Activated T-cell treated with anti-CD3 and anti-CD28 coated beads, Interleukin-2, amount 50 U/mL, for 24 hours (primary cell): ENCODE results near the gene SSTR3.

Experiments
- DNase-seq: peaks from one replicate; pipeline ENCODE4 v3.0.0-alpha.2; 2020
- H3K27ac Mint-ChIP-seq: 2 replicates; pipeline ENCODE4 v1.8.0; 2020; ENCODE audit warnings: mild to moderate bottlenecking, mixed read lengths
- H3K27me3 Mint-ChIP-seq: 2 replicates; pipeline ENCODE4 v1.8.0; 2020; ENCODE audit warnings: mixed read lengths
- H3K36me3 Mint-ChIP-seq: 2 replicates; pipeline ENCODE4 v1.8.0; 2020; ENCODE audit warnings: low read depth, mixed read lengths
- H3K4me1 Mint-ChIP-seq: 2 replicates; pipeline ENCODE4 v1.8.0; 2020; ENCODE audit warnings: low read depth, mixed read lengths
- H3K4me3 Mint-ChIP-seq: 2 replicates; pipeline ENCODE4 v1.8.0; 2020; ENCODE audit warnings: mild to moderate bottlenecking, moderate library complexity, mixed read lengths
- H3K9me3 Mint-ChIP-seq: 2 replicates; pipeline ENCODE4 v1.8.0; 2020; ENCODE audit warnings: mixed read lengths

Gene SSTR3

GRCh38 chr22:37192204-37192603, 20.1 kb downstream of the SSTR3 start:
- H3K36me3 Mint-ChIP-seq: peaks cover 12% of the 10 kb centered on the region
- no peak overlapping the region for H3K4me3 Mint-ChIP-seq
- DNase-seq: no peak
- no peaks in the 10 kb centered on the region for H3K27me3 Mint-ChIP-seq
- H3K4me1 Mint-ChIP-seq: peaks cover 70% of the 10 kb centered on the region
- H3K27ac Mint-ChIP-seq: no peak overlapping the region
- no peaks in the 10 kb centered on the region for H3K9me3 Mint-ChIP-seq

GRCh38 chr22:37190262-37190780, 22.0 kb downstream of the SSTR3 start:
- Mint-ChIP-seq H3K27ac (no peak overlapping the region), H3K4me3 (no peak overlapping the region), H3K27me3 (no peaks in the 10 kb centered on the region), H3K9me3 (no peaks in the 10 kb centered on the region), H3K36me3 (peaks cover 12% of the 10 kb centered on the region), H3K4me1 (peaks cover 68% of the 10 kb centered on the region)
- DNase-seq: no peak

- Mint-ChIP-seq H3K27me3 (no peaks in the 10 kb centered on the region), H3K27ac (peak overlapping the region; percentile 56), H3K4me3 (no peak overlapping the region), H3K9me3 (no peaks in the 10 kb centered on the region), H3K4me1 (peaks cover 61% of the 10 kb centered on the region), H3K36me3 (peaks cover 12% of the 10 kb centered on the region)
- DNase-seq: no peak
Observed at GRCh38 chr22:37188901-37189466, 23.3 kb downstream of the SSTR3 start.

- DNase-seq: no peak
- peaks cover 11% of the 10 kb centered on the region for H3K36me3 Mint-ChIP-seq
- no peak within 1 kb of the TSS for H3K4me3 Mint-ChIP-seq
- peaks cover 60% of the 10 kb centered on the region for H3K4me1 Mint-ChIP-seq
- H3K27me3 Mint-ChIP-seq: no peaks in the 10 kb centered on the region
- H3K27ac Mint-ChIP-seq: peak within 1 kb of the TSS; percentile 56
- H3K9me3 Mint-ChIP-seq: no peaks in the 10 kb centered on the region
Observed at GRCh38 chr22:37187891-37188761, 24.2 kb downstream of the SSTR3 start, which contains the start of gene C1QTNF6. C1QTNF6 (minus strand) TSS chr22:37188247; CDS start chr22:37188213, 34 bp downstream.

- Mint-ChIP-seq H3K4me1 (peaks cover 59% of the 10 kb centered on the region), H3K36me3 (peaks cover 10% of the 10 kb centered on the region), H3K27ac (no peak overlapping the region), H3K9me3 (no peaks in the 10 kb centered on the region), H3K4me3 (no peak overlapping the region), H3K27me3 (no peaks in the 10 kb centered on the region)
- no peak for DNase-seq
Observed at GRCh38 chr22:37187552-37187890, 24.8 kb downstream of the SSTR3 start.

GRCh38 chr22:37186997-37187522, 25.2 kb downstream of the SSTR3 start:
- H3K27ac Mint-ChIP-seq: peak overlapping the region; percentile 87
- peaks cover 58% of the 10 kb centered on the region for H3K4me1 Mint-ChIP-seq
- H3K9me3 Mint-ChIP-seq: no peaks in the 10 kb centered on the region
- no peak for DNase-seq
- peak overlapping the region; percentile 54 for H3K4me3 Mint-ChIP-seq
- no peaks in the 10 kb centered on the region for H3K27me3 Mint-ChIP-seq
- peaks cover 8% of the 10 kb centered on the region for H3K36me3 Mint-ChIP-seq

DNA sequence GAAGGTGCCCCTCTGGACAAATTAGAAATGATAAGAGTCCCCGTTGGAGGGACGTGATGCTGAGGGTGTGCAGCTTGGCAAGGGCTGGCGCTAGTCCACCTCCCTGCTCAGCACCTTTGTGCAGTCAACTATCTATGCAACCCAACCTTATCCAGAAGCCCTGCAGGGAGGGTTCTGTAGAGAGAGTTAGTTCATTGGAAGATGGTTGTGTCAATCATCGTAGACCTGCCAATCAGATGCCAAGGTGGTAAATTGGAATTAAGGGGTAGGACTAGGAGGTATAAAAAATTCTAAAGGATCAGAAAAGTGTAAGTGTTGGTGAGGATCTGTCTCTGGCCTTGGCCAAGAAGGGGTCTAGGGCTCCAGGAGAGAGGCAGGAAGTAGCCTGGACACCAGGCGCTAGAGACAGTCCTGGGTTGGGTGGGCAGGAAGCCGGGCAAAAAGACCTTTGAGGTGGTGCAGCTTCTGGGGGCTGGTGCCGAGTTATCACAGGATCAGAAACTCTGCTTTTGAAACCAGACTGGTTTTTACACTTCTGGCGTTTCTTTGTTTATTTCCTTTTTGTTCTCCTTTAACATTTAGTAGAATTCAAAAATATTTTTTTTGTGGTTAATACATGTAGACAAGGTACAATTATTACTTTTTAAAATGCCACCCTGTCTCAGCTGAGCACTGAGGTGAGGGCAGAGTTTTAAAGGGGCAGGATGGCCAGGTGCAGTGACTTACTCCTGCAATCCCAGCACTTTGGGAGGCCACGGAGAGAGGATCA, 25.9 kb downstream of the SSTR3 start:
- Mint-ChIP-seq H3K27me3 (no peaks in the 10 kb centered on the region), H3K9me3 (no peaks in the 10 kb centered on the region), H3K4me1 (peaks cover 59% of the 10 kb centered on the region), H3K36me3 (peaks cover 8% of the 10 kb centered on the region), H3K4me3 (peak overlapping the region; percentile 54), H3K27ac (peak overlapping the region; percentile 87)
- peak; percentile 67 for DNase-seq

DNA sequence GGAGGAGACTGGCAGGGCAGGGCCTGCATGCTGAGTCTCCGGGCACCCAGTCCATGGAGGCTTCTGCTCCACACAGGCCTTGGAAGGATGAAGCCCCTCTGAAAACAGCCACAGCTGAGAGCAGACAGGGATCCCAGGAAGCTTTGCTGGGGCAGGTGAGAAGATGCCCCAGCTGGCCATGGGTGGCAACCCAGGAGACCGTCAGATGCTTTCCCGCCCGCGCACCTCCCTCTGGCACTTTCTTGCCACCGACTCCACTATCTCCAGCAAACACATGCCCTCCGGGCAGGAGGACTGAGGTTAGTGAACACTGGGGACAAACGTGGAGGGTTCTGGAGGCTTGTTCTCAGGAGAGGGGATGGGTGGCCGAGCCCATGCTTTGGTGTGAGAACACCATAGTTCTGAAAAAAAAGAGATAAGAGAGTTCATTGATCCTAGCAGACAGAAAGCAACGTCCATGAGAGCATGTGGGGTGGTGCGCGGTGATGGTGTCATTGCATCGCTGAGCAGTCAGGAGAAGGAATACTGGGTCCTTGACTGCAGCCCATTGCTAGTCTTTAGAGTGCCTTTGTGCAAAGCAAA, 26.5 kb downstream of the SSTR3 start:
- Mint-ChIP-seq H3K27ac (no peak overlapping the region), H3K4me3 (no peak overlapping the region), H3K36me3 (peaks cover 8% of the 10 kb centered on the region), H3K4me1 (peaks cover 59% of the 10 kb centered on the region), H3K27me3 (no peaks in the 10 kb centered on the region), H3K9me3 (no peaks in the 10 kb centered on the region)
- DNase-seq: no peak

DNA sequence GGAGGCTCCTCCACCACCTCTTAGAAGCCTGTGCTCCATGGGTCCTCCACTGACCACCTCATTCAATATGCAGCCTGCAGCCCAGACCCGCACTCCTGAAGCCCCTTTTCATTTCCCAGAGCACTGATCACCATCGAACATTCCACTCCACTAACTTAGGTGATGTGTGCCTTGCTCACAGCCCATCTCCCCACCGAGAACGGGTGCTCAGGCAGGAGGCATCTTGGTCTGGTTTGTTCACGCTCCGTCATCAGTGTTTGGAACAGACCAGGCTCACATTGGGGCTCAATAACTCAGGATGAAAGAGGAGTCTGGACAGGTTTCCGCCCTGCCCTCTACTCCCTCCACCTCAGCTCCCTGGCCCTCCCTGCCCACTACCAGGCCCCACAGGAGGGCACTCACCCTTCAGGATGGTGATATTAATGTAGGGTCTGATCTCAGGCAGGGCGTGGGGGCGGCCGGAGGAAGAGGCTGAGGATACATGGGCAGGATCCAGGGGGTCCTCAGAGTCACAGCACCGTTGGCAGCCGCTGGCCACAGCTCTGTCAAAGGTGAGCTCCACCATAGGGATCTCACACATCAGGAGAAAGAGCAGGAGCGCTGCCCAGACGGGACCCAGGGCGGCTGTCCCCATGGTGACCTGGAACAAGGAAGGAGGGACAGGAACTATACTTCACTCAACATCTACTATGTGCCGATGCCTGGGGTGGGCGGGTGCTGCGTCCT, 27.3 kb downstream of the SSTR3 start:
- no peaks in the 10 kb centered on the region for H3K27me3 Mint-ChIP-seq
- no peak overlapping the region for H3K27ac Mint-ChIP-seq
- H3K4me1 Mint-ChIP-seq: peaks cover 59% of the 10 kb centered on the region
- H3K36me3 Mint-ChIP-seq: peaks cover 2% of the 10 kb centered on the region
- DNase-seq: no peak
- no peak overlapping the region for H3K4me3 Mint-ChIP-seq
- no peaks in the 10 kb centered on the region for H3K9me3 Mint-ChIP-seq

GRCh38 chr22:37184380-37184755, 27.9 kb downstream of the SSTR3 start:
- Mint-ChIP-seq H3K4me3 (no peak overlapping the region), H3K27ac (no peak overlapping the region), H3K4me1 (peaks cover 58% of the 10 kb centered on the region), H3K27me3 (no peaks in the 10 kb centered on the region), H3K9me3 (no peaks in the 10 kb centered on the region), H3K36me3 (no peaks in the 10 kb centered on the region)
- DNase-seq: no peak

DNA sequence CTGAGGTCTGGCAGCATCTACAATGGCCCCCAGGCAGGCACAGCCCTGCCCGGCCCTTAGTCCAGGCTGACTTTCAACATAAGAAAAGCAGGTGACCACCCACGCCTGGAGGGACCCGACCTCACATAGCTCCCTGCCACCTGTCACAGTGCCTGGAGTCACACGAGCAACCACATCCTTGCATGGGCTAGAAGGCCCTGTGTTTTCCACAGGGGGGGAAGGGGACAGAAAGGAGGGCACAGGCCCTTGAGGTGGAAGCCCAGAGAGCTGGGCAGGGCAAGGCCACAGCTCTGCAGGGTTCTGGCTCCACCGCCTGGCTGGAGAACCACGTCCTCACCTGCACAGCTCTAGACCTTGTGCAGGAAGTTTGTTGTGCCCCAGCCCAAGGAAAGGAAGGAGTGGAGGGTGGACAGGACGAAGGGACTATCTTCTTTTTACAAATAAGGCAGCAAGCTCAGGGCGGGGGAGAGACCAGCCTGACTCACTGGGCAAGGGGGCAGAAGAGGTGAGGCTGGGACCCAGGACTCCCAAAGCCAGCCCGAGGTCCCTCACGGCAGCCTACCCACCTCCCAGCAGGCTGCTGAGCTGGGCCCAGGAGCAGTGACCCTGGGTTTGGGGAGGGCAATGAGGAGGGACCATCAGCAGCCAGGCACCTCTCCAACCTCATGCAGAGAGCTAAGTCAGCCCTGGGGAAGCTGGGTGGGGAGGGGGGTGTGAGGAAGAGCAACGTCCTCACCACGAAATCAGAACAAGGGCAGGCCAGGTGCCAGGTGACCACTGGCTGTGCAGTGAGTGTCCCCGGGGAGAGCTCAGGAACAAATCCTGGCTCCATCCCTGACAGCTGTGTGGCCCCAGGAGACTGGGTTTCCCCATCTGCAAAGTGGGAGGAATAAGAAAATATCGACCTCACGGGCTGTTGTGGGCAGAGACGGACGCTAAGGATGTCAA, 28.6 kb downstream of the SSTR3 start:
- no peak for DNase-seq
- H3K27ac Mint-ChIP-seq: peak overlapping the region; percentile 67
- peaks cover 51% of the 10 kb centered on the region for H3K4me1 Mint-ChIP-seq
- H3K36me3 Mint-ChIP-seq: no peaks in the 10 kb centered on the region
- H3K9me3 Mint-ChIP-seq: no peaks in the 10 kb centered on the region
- H3K4me3 Mint-ChIP-seq: no peak overlapping the region
- no peaks in the 10 kb centered on the region for H3K27me3 Mint-ChIP-seq

DNA sequence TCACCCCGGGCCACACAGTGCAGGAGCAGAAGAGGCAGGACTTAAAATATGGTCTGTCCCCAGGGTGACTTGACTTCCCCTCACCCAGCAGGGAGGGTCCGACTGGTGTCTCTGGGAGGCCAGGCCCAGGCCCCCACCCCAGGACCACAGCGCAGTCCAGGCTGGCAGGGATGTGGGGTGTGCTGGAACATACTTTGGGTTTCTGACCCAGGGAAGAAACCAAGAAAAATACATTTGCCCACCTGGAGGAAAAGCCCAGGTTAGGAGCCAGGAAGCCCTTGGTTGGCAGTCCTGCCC, 29.4 kb downstream of the SSTR3 start:
- no peaks in the 10 kb centered on the region for H3K9me3 Mint-ChIP-seq
- peaks cover 44% of the 10 kb centered on the region for H3K4me1 Mint-ChIP-seq
- H3K4me3 Mint-ChIP-seq: no peak overlapping the region
- no peak for DNase-seq
- H3K36me3 Mint-ChIP-seq: no peaks in the 10 kb centered on the region
- H3K27ac Mint-ChIP-seq: no peak overlapping the region
- no peaks in the 10 kb centered on the region for H3K27me3 Mint-ChIP-seq
